OCI-LY1 (cell line): ENCODE data around the gene SRP19.

Source experiments
- CTCF ChIP-seq: fragments of 200-600 bp; sonication (generic), shearing (Covaris generic); IDR thresholded peaks from 2 replicates; pipeline ENCODE4 v1.5.1; 2017; ENCODE audit warnings: mild to moderate bottlenecking, antibody characterized with exemption, low read length, moderate library complexity, mixed read lengths
- EZH2 ChIP-seq: fragments of 200-600 bp; sonication (generic), shearing (Covaris generic); IDR thresholded peaks from 2 replicates; pipeline ENCODE4 v1.8.0; 2017; ENCODE audit warnings: borderline replicate concordance, mixed run types, mild to moderate bottlenecking, antibody characterized with exemption, low read length, moderate library complexity, mixed read lengths

DNA sequence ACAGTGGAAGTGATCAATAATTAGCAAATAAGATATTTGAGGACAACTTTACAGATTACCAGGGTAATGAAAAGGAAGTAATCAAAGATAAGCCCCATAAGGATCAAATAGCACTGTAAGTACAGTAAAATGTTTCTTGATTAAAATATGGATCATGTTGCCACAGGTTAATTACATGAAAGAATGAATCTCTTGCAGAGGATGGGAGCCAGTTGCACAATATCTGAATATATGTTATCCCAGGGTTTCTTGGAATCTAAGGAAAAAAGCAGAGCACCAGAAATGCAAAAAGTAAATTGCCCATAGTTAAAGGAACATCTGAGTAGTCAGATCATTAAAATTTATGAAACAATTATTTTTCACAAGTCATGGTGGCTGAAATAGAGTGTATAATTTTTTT is 13.8 kb upstream of the SRP19 start:
- TF ChIP-seq EZH2 (no peak), CTCF (no peak)
